Embryonic facial prominence (tissue), 1 donor: ENCODE results near the gene ALG14.
"Not testable (repeated sequence)": the region's sequence is repeated elsewhere in the genome, so short reads cannot be mapped to it uniquely, and the experiment has no call there.

Experiments
- DNase-seq: peaks from one replicate; pipeline ENCODE4 v3.0.0-alpha.2; 2016; ENCODE audit errors: extremely low spot score

The ALG14 gene

DNA sequence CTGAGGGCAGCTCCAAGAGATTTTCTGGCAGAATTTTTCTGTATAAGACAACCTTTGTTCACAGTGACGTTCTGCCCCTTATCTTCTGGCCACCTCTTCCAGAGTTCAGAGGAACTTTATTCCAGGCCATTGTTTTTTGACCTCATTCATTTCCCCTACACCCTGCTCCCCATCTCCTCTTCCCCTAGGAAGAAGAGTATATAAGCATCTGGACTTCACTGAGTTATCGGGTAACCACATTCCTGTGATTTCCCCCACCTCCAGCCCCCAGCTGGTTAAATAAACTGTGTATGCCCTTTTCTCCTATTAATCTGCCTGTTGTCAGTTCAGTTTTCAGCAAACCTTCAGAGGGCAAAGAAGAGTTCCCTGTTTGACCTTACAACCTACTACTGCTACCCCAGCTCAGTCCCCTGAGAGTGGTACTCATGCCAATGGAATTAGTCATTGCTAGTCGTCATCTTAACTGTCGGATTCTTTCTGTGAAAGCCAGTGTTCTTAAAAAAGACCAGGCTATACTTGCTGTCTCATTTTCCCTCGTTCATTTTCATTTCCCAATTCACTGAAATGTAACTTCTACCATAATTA is 14.3 kb upstream of the ALG14 start:
- no peak for DNase-seq

DNA sequence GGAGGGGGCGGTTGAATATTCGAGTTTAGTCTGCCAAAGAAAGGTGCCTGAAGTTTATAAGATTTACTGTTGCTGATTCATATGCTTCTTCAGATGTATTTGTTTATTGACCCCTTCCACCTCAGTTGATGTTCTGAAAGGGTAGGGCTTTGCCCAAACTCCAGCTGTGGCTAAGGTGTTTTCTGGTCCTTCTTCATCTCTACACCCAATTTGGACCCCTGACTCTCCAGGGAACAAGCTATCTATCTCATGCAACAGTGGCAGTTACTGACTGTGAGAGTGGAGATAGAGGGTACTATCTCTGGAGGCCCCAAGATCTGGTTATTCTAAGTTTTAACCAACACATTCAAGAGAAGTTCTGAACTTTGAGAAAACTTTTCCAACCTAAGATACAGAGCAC is 12.6 kb upstream of the ALG14 start:
- DNase-seq, result no peak

DNA sequence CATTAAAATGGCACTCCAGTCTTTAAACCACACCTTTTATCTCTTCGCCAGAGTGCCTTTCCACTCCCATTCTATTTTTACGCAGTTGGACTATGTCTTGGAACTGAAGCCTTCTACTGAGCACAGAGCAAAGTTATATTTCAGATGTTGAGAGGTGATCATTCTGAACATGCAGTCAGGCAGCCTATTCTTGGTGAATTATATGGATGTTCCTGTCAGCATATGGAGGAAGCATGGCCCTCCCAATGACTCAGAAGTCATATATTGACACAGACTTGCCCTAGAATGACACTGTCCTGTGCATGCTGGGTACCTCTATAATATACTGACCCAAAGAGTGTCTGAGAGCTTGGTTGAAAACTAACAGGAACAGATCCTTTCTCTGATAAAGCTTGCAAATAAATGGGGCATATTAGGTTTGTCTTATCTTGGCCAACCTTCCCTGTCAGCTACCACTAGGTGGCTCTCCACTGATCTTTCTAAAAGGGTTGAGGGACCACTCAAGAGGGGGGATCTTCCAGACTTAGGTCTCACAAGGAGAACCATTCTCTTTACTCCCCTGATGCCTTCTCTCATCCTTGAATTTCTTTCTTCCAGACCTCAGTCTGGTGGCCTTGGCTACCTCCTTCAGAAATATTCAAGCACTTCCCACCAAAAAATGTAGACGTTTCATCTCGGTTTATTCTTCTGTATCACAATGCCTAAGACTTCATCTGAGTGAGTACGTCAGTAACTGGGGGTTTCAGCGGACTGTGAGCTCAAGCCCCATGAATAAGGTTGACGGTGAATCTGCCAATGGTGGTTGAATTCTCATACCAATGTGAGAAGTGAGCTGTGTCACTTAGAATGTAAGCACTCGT is 11.8 kb upstream of the ALG14 start:
- no peak for DNase-seq

- DNase-seq, result no peak
Measured at GRCh38 chr1:95080879-95081278, 8.1 kb upstream of the ALG14 start.

DNA sequence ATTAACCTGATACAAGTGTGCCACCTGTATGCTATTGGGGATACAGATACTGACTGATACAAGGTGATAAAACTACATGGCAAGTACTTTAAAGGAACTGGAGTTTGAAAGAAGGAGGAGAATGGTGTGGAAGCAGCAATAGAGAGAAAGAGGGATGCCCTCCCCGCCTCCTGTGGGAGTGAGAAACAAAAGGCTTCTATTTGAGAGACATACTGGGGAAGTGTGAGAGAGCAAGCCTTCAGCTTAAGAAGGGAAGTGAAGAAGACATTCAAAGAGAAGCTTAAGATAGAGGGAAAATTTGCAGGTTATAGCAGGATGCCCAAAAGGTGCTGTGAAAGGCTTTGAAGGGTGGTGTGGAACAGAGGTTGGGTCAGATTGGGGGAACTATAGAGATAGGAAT is 7.7 kb upstream of the ALG14 start:
- no peak for DNase-seq

GRCh38 chr1:95076034-95076433 is 3.3 kb upstream of the ALG14 start:
- DNase-seq, result no peak

- DNase-seq, result no peak
Measured at GRCh38 chr1:95073446-95073845, 695 bp upstream of the ALG14 start.

- no peak for DNase-seq
Measured at GRCh38 chr1:95072117-95072516, 634 bp downstream of the ALG14 start.

- DNase-seq, result no peak
Measured at GRCh38 chr1:95071539-95071938, 1.2 kb downstream of the ALG14 start.

DNA sequence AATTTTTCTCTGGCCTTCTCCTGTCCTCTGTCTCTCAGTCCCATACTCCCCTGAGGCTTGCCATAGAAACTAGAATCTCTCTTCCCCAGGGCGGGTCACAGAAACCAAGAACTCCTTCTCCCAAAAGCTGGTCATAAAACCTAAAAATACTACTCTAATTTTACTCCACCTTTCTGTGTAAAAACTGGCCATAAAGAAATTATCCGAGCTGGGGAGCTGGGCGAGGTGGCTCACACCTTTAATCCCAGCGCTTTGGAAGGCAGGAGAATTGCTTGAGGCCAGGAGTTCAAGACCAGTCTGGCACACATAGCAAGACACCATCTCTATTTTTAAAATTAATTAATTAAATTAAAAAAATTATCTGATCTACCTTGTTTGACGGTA is 3.0 kb downstream of the ALG14 start:
- no peak for DNase-seq

GRCh38 chr1:95068956-95069709 is 3.6 kb downstream of the ALG14 start:
- DNase-seq, result no peak

- no peak for DNase-seq
Measured at GRCh38 chr1:95067568-95067967, 5.2 kb downstream of the ALG14 start.

DNA sequence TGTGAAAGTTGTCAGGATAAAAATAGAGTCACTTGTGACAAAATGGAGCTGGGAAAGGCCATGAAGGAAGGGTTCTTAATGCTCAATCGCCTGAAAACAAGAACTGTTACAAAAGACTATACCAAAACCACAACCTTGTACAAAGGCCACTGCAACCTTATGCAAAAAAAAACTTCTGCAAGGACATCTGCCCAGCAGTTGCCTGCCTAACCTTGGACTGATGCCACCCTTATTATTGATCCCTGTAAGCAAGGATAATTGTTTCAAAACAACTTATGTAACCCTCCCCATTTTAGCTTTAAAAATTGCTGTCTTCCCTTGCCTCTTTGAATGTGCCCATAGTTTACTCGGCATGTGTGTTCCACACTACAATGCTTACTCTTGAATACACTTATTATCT is 5.7 kb downstream of the ALG14 start:
- no peak for DNase-seq

GRCh38 chr1:95061445-95062006 is 11.2 kb downstream of the ALG14 start:
- no peak for DNase-seq

DNA sequence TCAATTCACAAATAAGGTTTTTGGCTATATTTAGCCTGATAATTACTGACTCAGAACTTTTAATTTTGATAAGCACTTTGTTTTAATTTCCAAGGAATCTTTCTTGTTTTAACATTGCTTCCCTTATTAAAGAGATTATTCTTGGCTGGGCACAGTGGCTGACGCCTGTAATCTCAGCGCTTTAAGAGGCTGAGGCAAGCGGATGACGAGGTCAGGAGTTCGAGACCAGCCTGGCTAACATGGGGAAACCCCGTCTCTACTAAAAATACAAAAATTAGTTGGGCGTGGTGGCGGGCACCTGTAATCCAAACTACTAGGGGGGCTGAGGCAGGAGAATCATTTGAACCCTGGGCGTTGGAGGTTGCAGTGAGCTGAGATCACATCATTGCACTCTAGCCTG is 13.8 kb downstream of the ALG14 start:
- DNase-seq, result no peak

DNA sequence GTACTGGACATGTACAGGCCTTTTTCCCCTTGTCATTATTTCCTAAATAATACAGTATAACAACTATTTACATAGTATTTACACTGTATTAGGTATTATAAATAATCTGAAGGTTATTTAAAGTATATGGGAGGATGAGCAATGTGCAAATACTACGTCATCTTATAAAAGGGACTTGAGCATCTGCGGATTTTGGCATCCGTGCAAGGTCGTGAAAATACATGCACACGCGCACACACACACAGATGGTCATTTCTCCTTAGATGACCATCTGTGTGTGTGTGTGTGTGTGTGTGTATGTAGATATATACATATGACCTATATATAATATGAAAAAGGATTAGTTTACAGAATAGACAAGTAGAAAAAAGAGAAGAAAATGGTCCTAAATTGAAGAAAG is 15.4 kb downstream of the ALG14 start:
- DNase-seq, result no peak

DNA sequence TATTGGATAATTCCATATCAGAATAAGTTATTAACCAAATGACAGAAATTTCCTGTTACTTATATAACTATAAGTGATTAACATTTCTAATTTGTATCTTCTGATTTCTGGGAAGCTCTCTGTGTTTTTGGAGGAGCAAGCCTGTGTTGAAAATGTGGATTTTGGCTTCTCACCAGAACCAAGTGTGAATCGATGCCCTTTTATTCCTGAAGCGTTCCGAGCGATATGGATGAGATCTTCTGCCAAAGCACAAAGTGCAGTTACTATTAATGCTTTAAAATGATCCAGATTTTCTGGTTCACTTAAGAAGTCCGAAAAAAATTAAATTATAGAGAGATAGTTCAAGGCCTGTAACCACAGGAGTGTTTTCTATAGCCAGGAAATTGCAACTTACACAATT is 22.8 kb downstream of the ALG14 start:
- DNase-seq, result no peak

DNA sequence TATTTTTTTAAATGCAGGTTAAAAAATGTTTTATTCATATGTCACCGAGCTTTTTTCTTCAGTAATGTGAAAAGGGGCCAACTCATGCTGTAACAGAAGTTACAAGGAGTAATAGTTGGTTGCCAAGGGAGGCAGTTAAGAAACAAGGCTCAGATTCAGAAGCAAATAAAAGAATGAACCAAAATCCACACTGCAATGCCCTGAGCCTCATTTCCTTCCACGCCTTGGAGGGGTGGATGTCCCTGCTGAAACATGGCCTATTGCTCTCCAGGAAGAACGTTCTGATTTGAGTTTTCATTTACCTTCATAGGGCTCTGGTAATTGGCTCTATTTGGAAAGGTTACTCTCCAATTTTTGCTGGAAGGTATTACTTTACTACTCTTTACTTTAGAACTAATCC is 24.4 kb downstream of the ALG14 start:
- DNase-seq, result no peak

DNA sequence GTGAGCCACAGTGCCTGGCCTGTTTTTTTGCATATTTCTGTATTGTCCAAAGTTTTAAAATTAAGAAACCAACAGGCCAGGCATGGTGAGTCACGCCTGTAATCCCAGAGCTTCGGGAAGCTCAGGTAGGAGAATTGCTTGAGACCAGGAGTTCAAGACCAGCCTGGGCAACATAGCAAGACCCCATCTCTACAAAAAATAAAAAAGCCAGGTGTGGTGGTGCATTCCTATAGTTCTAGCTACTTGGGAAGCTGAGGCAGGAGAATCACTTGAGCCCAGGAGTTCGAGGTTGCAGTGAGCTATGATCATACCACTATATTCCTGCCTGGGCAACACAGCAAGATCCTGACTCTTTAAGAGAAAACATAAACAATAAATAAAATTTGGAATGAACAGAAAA is 25.1 kb downstream of the ALG14 start:
- not testable (repeated sequence) for DNase-seq

- no peak for DNase-seq
Measured at GRCh38 chr1:95046359-95046758, 26.4 kb downstream of the ALG14 start.

DNA sequence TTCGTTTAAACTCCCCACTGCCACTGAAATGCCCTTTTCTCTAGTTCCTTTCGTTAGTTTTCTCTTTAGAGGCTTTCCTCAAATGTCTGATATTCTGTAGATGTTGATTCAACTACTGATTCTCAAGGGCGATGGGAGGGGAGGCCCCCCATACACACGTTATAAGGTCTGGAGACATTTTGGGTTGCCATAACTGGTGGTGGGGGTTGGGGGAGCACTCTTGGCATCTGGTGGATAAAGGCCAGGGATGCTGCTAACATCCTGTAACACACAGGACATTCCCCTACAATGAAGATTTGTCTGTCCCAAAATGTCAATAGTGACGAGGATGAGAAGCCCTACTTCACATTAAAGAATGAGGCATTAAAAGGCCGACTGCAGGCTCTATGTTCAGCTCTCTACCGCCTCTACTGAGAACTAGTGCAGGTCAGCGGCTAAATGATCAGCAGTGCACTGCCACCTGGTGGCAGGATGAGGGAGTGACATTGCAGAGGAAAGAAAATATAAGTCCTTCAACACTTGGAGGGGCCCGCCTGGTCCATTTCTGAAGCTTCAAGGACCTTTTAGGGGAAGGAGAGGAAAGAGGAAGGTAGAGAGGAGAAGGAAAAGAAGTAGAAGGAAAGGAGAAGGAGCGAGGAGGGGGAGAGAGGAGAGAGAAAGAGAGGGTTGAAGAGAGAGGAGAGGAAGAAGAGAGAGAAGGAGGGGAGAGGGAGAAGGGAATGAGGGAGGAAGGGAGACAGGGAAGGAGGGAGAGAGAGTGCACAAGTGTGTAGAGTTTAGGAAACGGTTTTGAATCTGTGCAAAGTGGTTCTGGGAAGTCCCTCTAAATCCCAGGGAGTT is 29.4 kb downstream of the ALG14 start:
- peak; percentile 84 for DNase-seq

DNA sequence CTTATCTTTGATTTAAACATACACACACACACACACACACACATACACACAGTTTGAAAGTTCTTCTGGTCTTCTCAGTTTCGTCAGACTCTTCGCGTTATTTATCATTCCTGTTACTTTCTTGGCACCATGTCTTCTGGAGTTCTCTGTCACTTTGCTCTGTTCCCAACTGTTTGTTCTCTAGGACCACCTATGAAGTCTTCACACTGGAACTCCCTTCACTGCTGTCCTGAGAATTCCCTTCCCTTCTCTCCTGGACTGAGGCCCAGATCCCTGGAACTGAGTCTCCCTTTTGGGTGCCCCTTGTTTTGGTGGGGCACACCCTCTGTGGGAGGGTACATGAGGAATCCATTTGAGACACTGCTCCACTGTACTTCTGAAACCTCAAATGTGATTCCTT is 30.5 kb downstream of the ALG14 start:
- no peak for DNase-seq
